GM13977 (cell line): Measurements from ENCODE around the gene TBC1D2B.

Experiments used
- DNase-seq: peaks from one replicate; pipeline ENCODE4 v3.0.0; 2012; ENCODE audit warnings: low spot score
- CTCF ChIP-seq: IDR thresholded peaks from 2 replicates; pipeline ENCODE4 v1.5.1; 2012; ENCODE audit warnings: mild to moderate bottlenecking, control low read depth; ENCODE audit not compliant: insufficient read depth; ENCODE audit errors: extremely low read depth, missing control alignments
- in situ Hi-C: fragments of 300-500 bp; cut with MboI; formaldehyde crosslinking; loops from one replicate; pipeline ENCODE4 v1.12.0; 2022; ENCODE audit warnings: low sequenced_read_pairs, low pct_unique_long_range_greater_than_20kb, mixed read lengths, inconsistent platforms; ENCODE audit not compliant: unreplicated experiment

TBC1D2B gene

GRCh38 chr15:78045189-78045588, 32.3 kb downstream of the TBC1D2B start:
- TF ChIP-seq CTCF = no peak
- no peak for DNase-seq
- in situ Hi-C loops = no loop called here

GRCh38 chr15:78044407-78045155, 32.9 kb downstream of the TBC1D2B start:
- in situ Hi-C loops = no loop called here
- TF ChIP-seq CTCF = no peak
- DNase-seq = no peak

- DNase-seq = no peak
- in situ Hi-C loops = no loop called here
- TF ChIP-seq CTCF = no peak
Measured at GRCh38 chr15:78041946-78042345, 35.6 kb downstream of the TBC1D2B start.

- TF ChIP-seq CTCF = no peak
- no peak for DNase-seq
- in situ Hi-C loops = no loop called here
Measured at GRCh38 chr15:78040653-78041244, 36.8 kb downstream of the TBC1D2B start.

GRCh38 chr15:78038585-78039247, 38.8 kb downstream of the TBC1D2B start:
- TF ChIP-seq CTCF = no peak

GRCh38 chr15:78037779-78038305, 39.7 kb downstream of the TBC1D2B start:
- no peak for DNase-seq
- in situ Hi-C loops = no loop called here
- no peak for TF ChIP-seq CTCF

More at GRCh38 chr15:78038585-78039247, 38.8 kb downstream of the TBC1D2B start:
- in situ Hi-C loops = no loop called here
- DNase-seq = no peak
